Measurements from ENCODE around the gene CHMP4B. TPM values are rescaled to one million over a fixed set of nuclear protein-coding genes. Genes with fewer than 3 reads are reported as not detected.

CHMP4B gene
- total RNA-seq, 1 experiment from 2014 or later, result 72.5 TPM

GRCh38 chr20:33859751-33860150 is 48.6 kb downstream of the CHMP4B start (continued):
- no peak for TF ChIP-seq E2F4 (CRISPR knock-in tag; IDR thresholded peaks at IDR 0.05; ENCODE audit: borderline replicate concordance, low read depth)
- no peak for TF ChIP-seq NR1H2 (CRISPR knock-in tag; IDR thresholded peaks at IDR 0.05)
- no peak for TF ChIP-seq ATF1 (CRISPR knock-in tag; IDR thresholded peaks at IDR 0.05)

GRCh38 chr20:33861458-33861857 is 50.3 kb downstream of the CHMP4B start:
- no peaks in the 10 kb centered on the region for H3K9me3 Mint-ChIP-seq
- ChIA-PET POLR2A (no interaction called here), CTCF (interaction anchor here (3.0 to 3.3 kb wide), 2 partner anchors 69 to 208 kb away, joined by 31 to 70 read pairs; no protein-coding TSS in a partner anchor)
- no peak for TF ChIP-seq SOX15 (CRISPR knock-in tag; IDR thresholded peaks at IDR 0.05)
- no peak for TF ChIP-seq GABPB1 (CRISPR knock-in tag; IDR thresholded peaks at IDR 0.05)
- TF ChIP-seq NFE2L1 (CRISPR knock-in tag; IDR thresholded peaks at IDR 0.05), result no peak
- TF ChIP-seq ATF2 (CRISPR knock-in tag; IDR thresholded peaks at IDR 0.05; ENCODE audit: borderline replicate concordance, low read depth), result no peak
- no peak for TF ChIP-seq EMX1 (CRISPR knock-in tag; IDR thresholded peaks at IDR 0.05)
- no peak for TF ChIP-seq PRRX2 (CRISPR knock-in tag; IDR thresholded peaks at IDR 0.05)
- TF ChIP-seq NFATC4 (CRISPR knock-in tag; IDR thresholded peaks at IDR 0.05), result no peak
- TF ChIP-seq ZNF317 (CRISPR knock-in tag; IDR thresholded peaks at IDR 0.05; ENCODE audit: borderline replicate concordance, low read depth), result no peak
- TF ChIP-seq ZNF532 (CRISPR knock-in tag; IDR thresholded peaks at IDR 0.05; ENCODE audit: borderline replicate concordance), result no peak
- no peak for TF ChIP-seq ZNF263 (CRISPR knock-in tag; IDR thresholded peaks at IDR 0.05; ENCODE audit: low read depth)
- peaks cover 12% of the 10 kb centered on the region for H3K4me1 Mint-ChIP-seq
- ATAC-seq, result no peak
- H3K27ac Mint-ChIP-seq, result no peak overlapping the region
- no peaks in the 10 kb centered on the region for H3K27me3 Mint-ChIP-seq (ENCODE audit: low read depth)
- no peaks in the 10 kb centered on the region for H3K36me3 Mint-ChIP-seq
- DNase-seq (ENCODE audit: low spot score), result no peak
- no peak overlapping the region for H3K4me3 Mint-ChIP-seq

- H3K4me1 Mint-ChIP-seq, result peaks cover 12% of the 10 kb centered on the region
- ATAC-seq, result peak; percentile 83
- peak overlapping the region; percentile 25; the same call in 1 of the 2 replicates for H3K4me3 Mint-ChIP-seq
- ChIA-PET CTCF (interaction anchor here (0.6 to 3.3 kb wide), 73 partner anchors 9 to 867 kb away, joined by 3 to 70 read pairs (median 5); partner anchors contain the start of genes CHMP4B, EIF2S2 and RALY), POLR2A (interaction anchor here (0.5 to 0.9 kb wide), 4 partner anchors 16 to 446 kb away, joined by 3 to 6 read pairs (median 4); partner anchors contain the start of gene EIF2S2)
- H3K9me3 Mint-ChIP-seq, result no peaks in the 10 kb centered on the region
- no peaks in the 10 kb centered on the region for H3K27me3 Mint-ChIP-seq (ENCODE audit: low read depth)
- H3K27ac Mint-ChIP-seq, result no peak overlapping the region
- peak; percentile 79 for DNase-seq (ENCODE audit: low spot score)
- no peaks in the 10 kb centered on the region for H3K36me3 Mint-ChIP-seq
- TF ChIP-seq GABPB1 (CRISPR knock-in tag; IDR thresholded peaks at IDR 0.05) (no peak; the same call in 1 of the 2 replicates), ZNF317 (CRISPR knock-in tag; IDR thresholded peaks at IDR 0.05; ENCODE audit: borderline replicate concordance, low read depth) (no peak), ZNF281 (CRISPR knock-in tag; IDR thresholded peaks at IDR 0.05) (0 out of 2 replicates have a peak, but pooled peaks have one; percentile 75), CTCF (IDR thresholded peaks at IDR 0.05) (peak; percentile 84), USF2 (CRISPR knock-in tag; IDR thresholded peaks at IDR 0.05) (no peak), GRHL2 (CRISPR knock-in tag; IDR thresholded peaks at IDR 0.05; ENCODE audit: insufficient replicate concordance, severe bottlenecking) (no peak), TP53 (CRISPR knock-in tag; IDR thresholded peaks at IDR 0.05) (no peak), ETV6 (CRISPR knock-in tag; IDR thresholded peaks at IDR 0.05) (peak; percentile 72; the same call in 1 of the 2 replicates), EMX1 (CRISPR knock-in tag; IDR thresholded peaks at IDR 0.05) (0 out of 2 replicates have a peak, but pooled peaks have one; percentile 32), ZNF232 (CRISPR knock-in tag; IDR thresholded peaks at IDR 0.05) (no peak)
These were observed 51.7 kb downstream of the CHMP4B start for GRCh38 chr20:33862709-33863403.
